Nephron progenitor cell (in vitro differentiated cells): ENCODE results near the gene GRK5.

Experiments used
- DNase-seq: peaks from one replicate; pipeline ENCODE4 v3.0.0; 2021
- H3K27ac Mint-ChIP-seq: 2 replicates; pipeline ENCODE4 v1.8.0; 2021; ENCODE audit warnings: mild to moderate bottlenecking, moderate library complexity, mixed read lengths
- H3K27me3 Mint-ChIP-seq: 2 replicates; pipeline ENCODE4 v1.8.0; 2021; ENCODE audit warnings: mild to moderate bottlenecking, low read depth, mixed read lengths; ENCODE audit not compliant: poor library complexity
- H3K36me3 Mint-ChIP-seq: 2 replicates; pipeline ENCODE4 v1.8.0; 2021; ENCODE audit warnings: low read depth, mixed read lengths
- H3K4me1 Mint-ChIP-seq: 2 replicates; pipeline ENCODE4 v1.8.0; 2021; ENCODE audit warnings: mixed read lengths
- H3K4me3 Mint-ChIP-seq: 2 replicates; pipeline ENCODE4 v1.8.0; 2021; ENCODE audit warnings: mild to moderate bottlenecking, moderate library complexity, mixed read lengths
- H3K9me3 Mint-ChIP-seq: 2 replicates; pipeline ENCODE4 v1.8.0; 2021; ENCODE audit warnings: mild to moderate bottlenecking, moderate library complexity, mixed read lengths
- CTCF ChIP-seq: fragments of 200-600 bp; sonication (generic); IDR thresholded peaks from 2 replicates; pipeline ENCODE4 v1.5.0; 2021; ENCODE audit warnings: antibody characterized with exemption

The GRK5 gene

GRCh38 chr10:119488675-119489074, 281.3 kb downstream of the GRK5 start:
- no peaks in the 10 kb centered on the region for H3K9me3 Mint-ChIP-seq
- peaks cover 25% of the 10 kb centered on the region for H3K4me1 Mint-ChIP-seq
- no peak for TF ChIP-seq CTCF
- H3K27ac Mint-ChIP-seq, result no peak overlapping the region
- H3K36me3 Mint-ChIP-seq, result no peaks in the 10 kb centered on the region
- H3K4me3 Mint-ChIP-seq, result no peak overlapping the region
- peaks cover 2% of the 10 kb centered on the region for H3K27me3 Mint-ChIP-seq
- DNase-seq, result no peak

- no peaks in the 10 kb centered on the region for H3K36me3 Mint-ChIP-seq
- H3K4me3 Mint-ChIP-seq, result no peak overlapping the region
- H3K4me1 Mint-ChIP-seq, result peaks cover 38% of the 10 kb centered on the region
- H3K9me3 Mint-ChIP-seq, result no peaks in the 10 kb centered on the region
- peak; percentile 11 for TF ChIP-seq CTCF
- H3K27me3 Mint-ChIP-seq, result peaks cover 5% of the 10 kb centered on the region
- H3K27ac Mint-ChIP-seq, result no peak overlapping the region
- no peak for DNase-seq
These were observed 282.6 kb downstream of the GRK5 start for GRCh38 chr10:119489991-119490326.

- Mint-ChIP-seq H3K36me3 (no peaks in the 10 kb centered on the region), H3K27me3 (peaks cover 5% of the 10 kb centered on the region), H3K27ac (peak overlapping the region; percentile 59), H3K4me3 (no peak overlapping the region), H3K9me3 (no peaks in the 10 kb centered on the region), H3K4me1 (peaks cover 53% of the 10 kb centered on the region)
- no peak for DNase-seq
- no peak for TF ChIP-seq CTCF
These were observed 284.8 kb downstream of the GRK5 start for GRCh38 chr10:119491966-119492757.

- no peak for DNase-seq
- TF ChIP-seq CTCF, result no peak
- Mint-ChIP-seq H3K27ac (no peak overlapping the region), H3K9me3 (no peaks in the 10 kb centered on the region), H3K27me3 (peaks cover 5% of the 10 kb centered on the region), H3K36me3 (no peaks in the 10 kb centered on the region), H3K4me1 (peaks cover 61% of the 10 kb centered on the region), H3K4me3 (no peak overlapping the region)
These were observed 285.8 kb downstream of the GRK5 start for GRCh38 chr10:119493155-119493554.

GRCh38 chr10:119494236-119495020, 287.1 kb downstream of the GRK5 start:
- DNase-seq, result no peak
- Mint-ChIP-seq H3K4me1 (peaks cover 64% of the 10 kb centered on the region), H3K4me3 (no peak overlapping the region), H3K36me3 (no peaks in the 10 kb centered on the region), H3K27me3 (peaks cover 5% of the 10 kb centered on the region), H3K27ac (peak overlapping the region; percentile 74), H3K9me3 (no peaks in the 10 kb centered on the region)
- no peak for TF ChIP-seq CTCF
